Activated naive CD8-positive, alpha-beta T cell treated with anti-CD3 and anti-CD28 coated beads for 36 hours (primary cell): ENCODE measurements around the gene RTN4R. TPM values are rescaled to one million over a fixed set of nuclear protein-coding genes. Genes with fewer than 3 reads are reported as not detected.

Source experiments
- DNase-seq: peaks from one replicate; pipeline ENCODE4 v3.0.0; 2021
- H3K27ac Mint-ChIP-seq: one replicate; pipeline ENCODE4 v1.8.0; 2022; ENCODE audit warnings: mild to moderate bottlenecking, moderate library complexity, mixed read lengths
- H3K27me3 Mint-ChIP-seq: one replicate; pipeline ENCODE4 v1.8.0; 2022; ENCODE audit warnings: mild to moderate bottlenecking, mixed read lengths
- H3K36me3 Mint-ChIP-seq: one replicate; pipeline ENCODE4 v1.8.0; 2021; ENCODE audit warnings: mild to moderate bottlenecking, mixed read lengths
- H3K4me1 Mint-ChIP-seq: one replicate; pipeline ENCODE4 v1.8.0; 2021; ENCODE audit warnings: mixed read lengths
- H3K4me3 Mint-ChIP-seq: one replicate; pipeline ENCODE4 v1.8.0; 2022; ENCODE audit warnings: mild to moderate bottlenecking, moderate library complexity, mixed read lengths
- H3K9me3 Mint-ChIP-seq: one replicate; pipeline ENCODE4 v1.8.0; 2022; ENCODE audit warnings: mixed read lengths
- total RNA-seq, 2 experiments: library from RNA; stranded (reverse); gene quantifications; one replicate each; pipeline ENCODE4 v1.2.3, GENCODE V29; 2021

The RTN4R gene
- total RNA-seq, 2 experiments from 2014 or later, result 3.2 to 3.5 TPM

DNA sequence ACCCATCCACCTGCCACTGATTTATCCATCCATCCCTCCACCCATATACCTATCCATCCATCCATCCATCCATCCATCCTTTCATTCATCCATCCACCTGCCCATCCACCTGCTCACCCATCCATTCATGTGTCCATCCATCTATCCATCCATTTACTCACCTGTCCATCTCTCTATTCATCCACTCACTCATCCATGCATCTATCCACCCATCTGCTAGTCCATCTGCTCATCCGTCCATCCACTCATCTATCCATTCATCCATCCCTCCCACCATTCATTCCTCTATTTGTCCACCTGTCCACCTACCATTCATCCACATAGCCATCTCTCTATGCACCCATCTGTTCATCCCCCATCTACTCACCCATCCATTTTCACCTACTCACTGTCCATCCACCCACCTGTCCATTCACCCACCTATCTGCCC, 68.7 kb downstream of the RTN4R start:
- DNase-seq, result no peak
- H3K9me3 Mint-ChIP-seq, result no peaks in the 10 kb centered on the region
- no peak overlapping the region for H3K4me3 Mint-ChIP-seq
- no peak overlapping the region for H3K27ac Mint-ChIP-seq
- H3K27me3 Mint-ChIP-seq, result no peaks in the 10 kb centered on the region
- no peaks in the 10 kb centered on the region for H3K36me3 Mint-ChIP-seq
- no peaks in the 10 kb centered on the region for H3K4me1 Mint-ChIP-seq

- H3K9me3 Mint-ChIP-seq, result no peaks in the 10 kb centered on the region
- H3K27me3 Mint-ChIP-seq, result no peaks in the 10 kb centered on the region
Measured at GRCh38 chr22:20198557-20199319, 69.4 kb downstream of the RTN4R start.

DNA sequence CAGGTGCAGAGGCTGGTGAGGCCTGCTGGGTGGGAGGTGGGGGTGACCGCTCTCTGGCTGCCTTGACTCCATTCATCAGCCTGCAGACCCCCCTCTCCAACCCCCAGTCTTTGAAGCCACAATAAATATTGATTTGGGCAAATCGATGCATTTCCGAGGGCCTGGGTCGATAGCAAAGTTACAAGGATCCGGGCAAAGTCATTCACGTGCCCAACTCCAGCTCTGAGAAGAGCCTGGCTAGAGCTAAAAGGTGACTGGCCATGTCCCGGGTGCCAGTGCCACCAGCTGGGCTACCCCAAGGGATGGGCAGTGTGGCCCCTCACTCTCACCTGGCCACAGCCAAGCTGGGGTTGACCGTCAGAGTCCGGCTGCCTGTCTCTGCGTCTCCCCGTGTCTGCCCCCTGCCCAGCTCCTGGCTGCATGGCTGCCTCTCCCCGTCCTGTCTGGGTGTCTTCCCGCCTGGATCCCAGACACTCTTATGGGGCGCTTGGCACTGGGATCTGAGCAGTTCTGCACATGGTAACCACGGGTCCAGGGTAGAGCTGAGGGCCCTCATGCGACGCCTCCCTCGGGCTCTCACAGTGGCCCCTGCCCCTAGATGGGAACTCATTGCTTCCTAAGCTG, 70.6 kb downstream of the RTN4R start:
- Mint-ChIP-seq H3K27ac (no peak overlapping the region), H3K4me1 (no peaks in the 10 kb centered on the region), H3K4me3 (no peak overlapping the region), H3K9me3 (no peaks in the 10 kb centered on the region), H3K36me3 (no peaks in the 10 kb centered on the region), H3K27me3 (no peaks in the 10 kb centered on the region)
- no peak for DNase-seq

More at GRCh38 chr22:20198557-20199319, 69.4 kb downstream of the RTN4R start:
- no peak for DNase-seq
- no peaks in the 10 kb centered on the region for H3K36me3 Mint-ChIP-seq
- no peaks in the 10 kb centered on the region for H3K4me1 Mint-ChIP-seq
- H3K4me3 Mint-ChIP-seq, result no peak overlapping the region
- no peak overlapping the region for H3K27ac Mint-ChIP-seq

DNA sequence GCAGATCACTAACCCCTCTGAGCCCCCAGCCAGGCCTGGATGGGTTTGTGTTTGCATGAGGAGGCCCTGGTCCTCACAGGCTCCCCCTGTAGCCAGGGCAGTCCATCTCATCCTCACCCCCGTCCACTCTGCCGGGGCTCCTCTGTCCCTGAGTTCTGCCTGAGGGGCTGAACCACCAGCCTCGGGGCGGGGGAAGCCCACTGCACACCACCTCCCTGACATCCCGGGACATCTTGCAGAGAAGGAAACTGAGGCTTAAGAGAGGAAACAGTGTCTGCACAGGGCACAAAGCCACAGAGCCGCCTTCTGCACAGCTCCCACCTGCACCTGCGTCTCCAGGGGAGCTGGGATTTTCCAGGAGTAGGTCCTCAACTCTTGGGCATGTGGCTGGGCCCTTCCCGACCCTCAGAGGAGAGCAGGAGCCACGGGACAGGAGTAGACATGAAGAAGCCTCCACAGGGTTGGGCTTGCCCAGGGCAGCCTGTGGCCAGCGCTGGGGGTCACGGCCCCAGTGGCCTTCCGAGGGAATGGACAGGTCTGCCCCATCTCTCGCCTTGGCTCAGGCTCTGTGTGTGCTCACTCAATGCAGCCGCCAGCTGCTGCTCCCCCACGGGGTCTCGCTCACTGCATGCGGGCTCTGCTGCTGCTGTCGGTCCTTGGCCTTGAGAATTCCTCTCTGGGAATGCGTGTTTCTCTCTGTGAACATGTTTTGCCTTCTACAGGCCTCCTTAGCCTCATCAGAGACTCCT, 71.8 kb downstream of the RTN4R start:
- H3K27ac Mint-ChIP-seq, result no peak overlapping the region

DNA sequence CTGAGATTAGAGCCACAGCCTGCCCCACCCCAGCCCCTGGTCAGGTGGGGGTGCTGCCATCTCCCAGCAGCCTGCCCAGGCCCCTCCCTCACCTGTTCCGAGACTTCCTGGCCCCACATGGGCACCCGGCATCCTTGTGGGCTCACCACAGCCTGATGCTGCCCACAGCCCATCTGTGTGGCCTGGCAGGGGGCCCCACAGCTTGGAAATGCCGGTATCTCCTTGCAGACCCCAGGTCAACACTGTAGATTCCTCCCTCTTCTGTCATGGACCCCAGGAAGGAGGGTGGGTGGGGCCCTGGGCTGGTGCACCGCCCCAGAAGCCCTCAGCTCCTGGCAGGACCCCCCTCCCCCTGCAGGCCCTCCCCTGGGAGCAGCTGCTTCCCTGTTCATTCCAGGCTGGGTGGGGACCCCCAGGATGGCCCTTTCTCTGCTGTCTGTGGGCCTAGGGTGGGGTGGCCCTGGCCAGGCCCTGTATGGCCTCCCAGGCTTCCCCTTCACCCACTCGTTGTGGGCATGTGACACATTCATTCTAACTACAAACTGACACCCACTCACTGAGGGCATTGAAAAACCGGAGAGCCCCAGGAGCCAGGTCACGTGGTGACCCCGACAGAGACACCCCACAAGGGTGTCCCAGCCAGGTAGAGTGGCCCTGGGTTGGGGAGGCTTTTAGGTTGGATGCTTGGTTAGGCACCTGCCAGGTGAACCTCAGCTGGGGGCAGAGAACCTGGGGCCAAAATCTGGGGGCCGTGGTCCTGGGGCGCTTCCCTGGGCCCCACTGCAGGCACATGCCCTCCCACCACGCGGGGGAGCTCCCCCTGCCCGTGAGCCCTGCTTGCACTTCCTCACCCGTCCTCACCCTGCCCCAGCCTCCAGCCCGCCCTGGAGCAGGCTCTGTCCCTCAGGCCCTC, 73.2 kb downstream of the RTN4R start:
- no peak overlapping the region for H3K27ac Mint-ChIP-seq
- no peaks in the 10 kb centered on the region for H3K36me3 Mint-ChIP-seq
- no peaks in the 10 kb centered on the region for H3K9me3 Mint-ChIP-seq
- no peaks in the 10 kb centered on the region for H3K27me3 Mint-ChIP-seq
- DNase-seq, result no peak
- H3K4me1 Mint-ChIP-seq, result no peaks in the 10 kb centered on the region
- H3K4me3 Mint-ChIP-seq, result no peak overlapping the region

More for the DNA sequence above, 71.8 kb downstream of the RTN4R start:
- H3K9me3 Mint-ChIP-seq, result no peaks in the 10 kb centered on the region
- H3K4me3 Mint-ChIP-seq, result no peak overlapping the region
- no peaks in the 10 kb centered on the region for H3K27me3 Mint-ChIP-seq
- no peaks in the 10 kb centered on the region for H3K36me3 Mint-ChIP-seq
- no peak for DNase-seq
- no peaks in the 10 kb centered on the region for H3K4me1 Mint-ChIP-seq

DNA sequence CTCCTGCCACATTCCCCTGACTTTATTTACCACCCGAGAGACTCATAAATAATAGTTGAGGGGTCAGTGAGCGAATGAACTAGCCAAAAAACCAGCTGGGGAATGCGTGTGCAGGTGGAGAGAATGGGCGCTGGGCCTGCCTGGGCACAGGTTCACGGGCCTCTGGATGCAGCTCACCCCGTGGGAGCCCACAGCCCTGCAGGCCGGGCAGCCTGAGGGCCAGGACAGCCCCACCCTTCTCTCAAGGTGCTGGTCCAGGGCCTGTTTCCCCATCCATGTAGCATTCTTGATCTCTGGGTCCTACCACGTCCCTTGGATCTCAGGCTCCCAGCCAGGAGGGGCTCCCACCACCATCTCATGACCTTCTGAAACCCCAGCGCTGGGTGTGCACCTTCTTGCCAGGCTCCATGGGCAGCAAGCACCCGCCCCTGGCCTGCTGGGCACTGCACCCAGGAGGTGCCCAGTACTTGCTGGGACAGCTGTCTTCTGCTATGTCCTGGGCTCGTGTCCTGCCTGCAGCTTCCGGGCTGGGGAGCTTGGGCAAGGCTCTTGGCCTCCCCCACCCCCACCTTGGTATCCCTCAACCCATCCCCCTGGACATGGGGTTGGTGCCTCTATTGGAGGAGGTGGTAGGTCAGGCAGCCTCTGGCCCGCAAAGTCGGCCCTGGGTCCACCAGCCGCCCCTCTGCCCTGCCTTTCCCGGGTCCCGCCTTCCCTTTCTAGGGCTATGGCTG, 74.2 kb downstream of the RTN4R start:
- Mint-ChIP-seq H3K36me3 (no peaks in the 10 kb centered on the region), H3K27me3 (no peaks in the 10 kb centered on the region), H3K9me3 (no peaks in the 10 kb centered on the region), H3K27ac (no peak overlapping the region), H3K4me3 (no peak overlapping the region), H3K4me1 (no peaks in the 10 kb centered on the region)
- no peak for DNase-seq

GRCh38 chr22:20192972-20193760, 75.0 kb downstream of the RTN4R start:
- Mint-ChIP-seq H3K27ac (no peak overlapping the region), H3K36me3 (no peaks in the 10 kb centered on the region), H3K4me1 (no peaks in the 10 kb centered on the region), H3K27me3 (no peaks in the 10 kb centered on the region), H3K9me3 (no peaks in the 10 kb centered on the region), H3K4me3 (no peak overlapping the region)
- DNase-seq, result no peak

DNA sequence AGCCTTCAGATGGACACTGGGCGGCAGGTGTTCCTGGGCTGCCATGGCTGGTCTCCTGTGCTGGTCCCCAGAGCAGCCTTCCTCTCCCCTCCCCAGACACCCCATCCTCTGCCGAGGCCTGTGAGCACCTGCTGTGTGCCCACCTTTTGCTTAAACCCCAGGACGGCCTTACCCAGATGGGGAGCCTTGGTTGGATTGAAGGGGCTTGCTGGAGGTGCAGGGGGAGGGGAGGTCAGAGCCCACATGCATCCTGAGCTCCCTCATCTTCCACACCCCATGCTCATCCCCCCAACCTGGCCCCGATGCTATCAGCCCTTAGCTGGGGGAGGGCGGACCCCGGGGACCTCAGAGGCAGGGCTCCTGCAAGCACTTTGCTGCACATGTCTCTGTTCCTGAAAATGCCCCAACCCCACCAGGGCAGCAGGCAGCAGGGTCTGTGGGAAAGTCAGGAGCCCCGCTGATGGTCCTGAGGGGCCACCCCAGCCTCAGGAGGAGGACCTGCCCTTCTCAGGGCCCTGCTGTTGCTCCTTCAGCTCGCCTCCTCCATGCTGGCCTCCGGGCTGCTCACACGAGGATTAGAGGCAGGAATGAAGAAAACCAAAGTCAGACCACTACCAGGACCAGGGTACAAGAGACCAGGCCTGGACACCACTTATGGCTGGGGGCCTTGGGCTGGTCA, 75.7 kb downstream of the RTN4R start:
- Mint-ChIP-seq H3K27me3 (no peaks in the 10 kb centered on the region), H3K4me1 (no peaks in the 10 kb centered on the region), H3K4me3 (no peak overlapping the region), H3K27ac (no peak overlapping the region), H3K36me3 (no peaks in the 10 kb centered on the region), H3K9me3 (no peaks in the 10 kb centered on the region)
- no peak for DNase-seq

GRCh38 chr22:20191803-20192202, 76.3 kb downstream of the RTN4R start:
- no peaks in the 10 kb centered on the region for H3K27me3 Mint-ChIP-seq
- H3K4me1 Mint-ChIP-seq, result no peaks in the 10 kb centered on the region
- H3K36me3 Mint-ChIP-seq, result no peaks in the 10 kb centered on the region
- no peaks in the 10 kb centered on the region for H3K9me3 Mint-ChIP-seq
- H3K4me3 Mint-ChIP-seq, result no peak overlapping the region
- no peak for DNase-seq
- no peak overlapping the region for H3K27ac Mint-ChIP-seq

Other genes with a start within 250 kb of the RTN4R start
- 10 to 100 TPM; 16.5 to 21.5 TPM for gene TANGO2, start 247.2 kb downstream of the RTN4R start, total RNA-seq
- 10 to 100 TPM; 42.6 to 47.0 TPM for gene DGCR8, start 188.1 kb downstream of the RTN4R start, total RNA-seq
- gene RANBP1, start 152.2 kb downstream of the RTN4R start, total RNA-seq, result 100 to 1,000 TPM; 492 to 506 TPM
- 100 to 1,000 TPM; 124 to 139 TPM for gene TRMT2A, start 151.1 kb downstream of the RTN4R start, total RNA-seq
- 10 to 100 TPM; 63.4 to 66.6 TPM for gene ZDHHC8, start 136.5 kb downstream of the RTN4R start, total RNA-seq
- not detected for gene CCDC188, start 117.3 kb downstream of the RTN4R start, total RNA-seq
- 10 to 100 TPM; 35.1 to 38.2 TPM for gene DGCR6L, start 51.7 kb upstream of the RTN4R start, total RNA-seq
- gene ZNF74, start 125.8 kb upstream of the RTN4R start, total RNA-seq, result 10 to 100 TPM; 11.5 to 12.2 TPM
- under 1 TPM; 0.14 to 0.16 TPM for gene SCARF2, start 169.5 kb upstream of the RTN4R start, total RNA-seq
- 10 to 100 TPM; 11.2 to 12.3 TPM for gene KLHL22, start 227.5 kb upstream of the RTN4R start, total RNA-seq
- gene MED15, start 239.3 kb upstream of the RTN4R start, total RNA-seq, result 10 to 100 TPM; 91.1 to 91.8 TPM